CD1c-positive myeloid dendritic cell (primary cell): ENCODE data around the gene IGF1R.
"Not testable (repeated sequence)": the region's sequence is repeated elsewhere in the genome, so short reads cannot be mapped to it uniquely, and the experiment has no call there.

Experiments used
- DNase-seq: peaks from one replicate; pipeline ENCODE4 v3.0.0-alpha.2; 2016; ENCODE audit errors: extremely low spot score

Gene IGF1R

GRCh38 chr15:98998279-98998678 is 349.9 kb downstream of the IGF1R start:
- DNase-seq = no peak

- DNase-seq = no peak
Observed at GRCh38 chr15:98999233-98999632, 350.9 kb downstream of the IGF1R start.

- no peak for DNase-seq
Observed at GRCh38 chr15:99002226-99002625, 353.9 kb downstream of the IGF1R start.

GRCh38 chr15:99003317-99003716 is 355.0 kb downstream of the IGF1R start:
- not testable (repeated sequence) for DNase-seq

DNA sequence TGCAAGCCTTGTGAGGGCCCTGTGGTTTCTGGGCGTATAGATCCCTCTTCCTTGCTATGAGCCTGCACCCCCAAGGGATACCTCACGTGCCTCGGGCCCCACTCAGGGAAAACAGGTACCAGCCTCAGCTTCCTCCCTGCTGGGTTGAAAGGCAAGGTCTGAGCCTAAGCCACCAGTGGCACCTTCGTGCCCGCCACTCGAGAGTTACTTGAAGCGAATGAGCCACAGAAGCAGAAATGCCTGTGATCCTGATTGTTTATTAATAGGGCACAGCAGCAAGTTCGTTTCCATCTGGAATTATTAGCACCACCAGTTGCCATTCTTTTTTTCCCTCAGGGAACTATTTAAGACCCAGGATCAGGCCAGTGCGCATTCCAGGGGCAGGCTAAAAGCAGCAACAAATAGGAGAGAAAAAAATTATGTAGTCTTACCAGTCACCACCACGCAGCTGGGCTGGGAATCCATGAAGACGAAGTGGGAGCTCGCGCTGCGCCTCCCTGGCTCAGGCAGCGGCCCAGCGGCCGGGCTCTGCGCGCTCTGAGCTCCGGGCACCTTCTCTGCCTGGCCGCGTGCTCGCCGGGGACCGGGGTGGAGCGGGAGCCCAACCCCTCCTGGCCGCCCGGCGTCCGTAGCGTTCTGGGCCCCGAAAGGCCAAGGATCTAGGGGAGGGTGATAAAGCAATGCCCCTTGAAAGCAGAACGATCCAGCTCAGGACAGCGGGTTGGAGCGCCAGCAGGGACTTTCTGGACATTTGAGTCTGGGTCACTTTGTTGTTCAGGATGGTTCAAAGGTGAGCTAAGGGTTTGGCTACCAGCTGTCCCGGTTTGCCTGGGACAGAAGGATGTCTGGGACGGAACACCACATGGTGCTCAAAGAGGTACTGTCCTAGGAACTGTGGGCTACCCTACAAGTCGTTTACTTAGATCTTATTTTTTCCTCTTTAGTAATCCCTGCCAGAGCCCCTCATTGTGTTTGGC is 356.9 kb downstream of the IGF1R start:
- DNase-seq = not testable (repeated sequence)

GRCh38 chr15:99006146-99006545 is 357.8 kb downstream of the IGF1R start:
- no peak for DNase-seq

DNA sequence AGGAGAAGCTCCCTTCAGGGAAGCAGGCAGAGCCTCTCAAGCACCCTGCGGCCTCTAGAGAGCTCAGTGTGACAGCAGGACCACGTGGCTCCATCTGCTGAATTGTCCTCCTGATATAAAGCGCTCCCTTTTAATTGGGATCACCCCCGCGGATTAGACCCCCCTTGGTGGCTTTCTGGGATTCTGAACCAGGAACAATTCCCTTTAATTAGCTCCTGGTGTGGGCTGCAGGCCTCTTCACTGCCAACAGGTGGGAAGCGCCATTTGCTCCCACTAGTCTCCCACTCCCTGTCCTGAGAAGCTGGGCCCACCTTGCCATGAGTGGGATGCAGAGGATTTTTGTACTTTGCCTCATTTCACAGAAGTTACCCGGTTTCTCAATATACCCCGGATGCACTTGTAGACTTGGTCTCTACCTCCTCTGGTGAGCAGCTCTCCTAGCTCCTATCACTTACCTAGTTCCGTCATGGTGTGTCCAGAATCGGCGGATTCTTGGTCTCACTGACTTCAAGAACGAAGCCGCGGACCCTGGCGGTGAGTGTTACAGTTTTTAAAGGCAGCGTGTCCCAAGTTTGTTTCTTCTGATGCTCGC is 358.7 kb downstream of the IGF1R start:
- DNase-seq = no peak

- no peak for DNase-seq
Observed at GRCh38 chr15:99009741-99010330, 361.5 kb downstream of the IGF1R start.

- no peak for DNase-seq
Observed at GRCh38 chr15:99010768-99011167, 362.4 kb downstream of the IGF1R start.
